K562 (cell line): ENCODE results near the gene IGSF9. TPM values are rescaled to one million over a fixed set of nuclear protein-coding genes. Genes with fewer than 3 reads are reported as not detected.

Experiments
- ATAC-seq: fragments of 200-7000 bp; cut with Tn5 transposase; 3 replicates; pipeline ENCODE4 v1.9.1; 2020; ENCODE audit warnings: moderate library complexity
- BruUV-seq: library from RNA; stranded (reverse); fragments of 400-500 nt; replicated peaks from 2 replicates; lab custom pipeline; 2021; lab: Mats Ljungman, UMichigan
- CTCF ChIA-PET: fragments of 300-600 bp; formaldehyde crosslinking; extraction: SDS; loops from one replicate; lab custom pipeline; 2021; ENCODE audit warnings: low intra/inter-chr PET ratio; lab: Yijun Ruan, JAX
- POLR2A ChIA-PET: fragments of 300-600, 350-650 bp; sonication (Branson Sonifier 250); formaldehyde crosslinking; extraction: SDS; loops from one replicate; lab custom pipeline; 2021; ENCODE audit warnings: antibody characterized with exemption, inconsistent platforms; lab: Yijun Ruan, JAX
- DNase-seq, 4 experiments: peaks; one replicate each; pipeline versions ENCODE4 v3.0.0 to v3.0.0-alpha.2; 2011 to 2018; ENCODE audit warnings: low spot score in 3 of 4, mixed read lengths in 3 of 4; ENCODE audit errors: extremely low read depth in 1 of 4
- FAIRE-seq: peaks from 2 replicates; lab custom pipeline; 2011; peaks lifted over from hg19 to GRCh38; lab: Jason Lieb, UNC
- H2AFZ ChIP-seq: 2 replicates; pipeline ENCODE4 v1.6.0; 2011; ENCODE audit warnings: low read depth, low read length, control low read depth, inconsistent platforms
- H3K27ac ChIP-seq: fragments of 200-600 bp; 3 replicates; pipeline ENCODE4 v1.8.0; 2011; ENCODE audit warnings: low read depth, mild to moderate bottlenecking, control low read depth, inconsistent platforms, low read length, moderate library complexity, mixed read lengths; ENCODE audit errors: extremely low read depth
- H3K27me3 ChIP-seq, 2 experiments: fragments of 300-600 bp in 1 of 2; 2 replicates in 1 of 2; 3 replicates in 1 of 2; pipeline versions ENCODE4 v1.6.0 to v1.8.0; 2011; ENCODE audit warnings: inconsistent platforms in 2 of 2, low read length in 2 of 2, mild to moderate bottlenecking in 1 of 2, mixed read lengths in 1 of 2, moderate library complexity in 1 of 2; ENCODE audit not compliant: control insufficient read depth in 2 of 2, insufficient read depth in 2 of 2
- H3K36me3 ChIP-seq: fragments of 300-600 bp; 3 replicates; pipeline ENCODE4 v1.8.0; 2011; ENCODE audit warnings: mild to moderate bottlenecking, low read length, inconsistent platforms; ENCODE audit not compliant: control insufficient read depth, insufficient read depth
- H3K4me1 ChIP-seq, 2 experiments: fragments of 200-600 bp in 1 of 2; replicated peaks in 1 of 2; 2 replicates in 1 of 2; 3 replicates in 1 of 2; pipeline versions ENCODE4 v1.5.1 to v1.8.0; 2011; ENCODE audit warnings: inconsistent platforms in 2 of 2, low read length in 2 of 2, mild to moderate bottlenecking in 1 of 2, mixed read lengths in 1 of 2, moderate library complexity in 1 of 2; ENCODE audit not compliant: control insufficient read depth in 2 of 2, insufficient read depth in 2 of 2
- H3K4me2 ChIP-seq: 2 replicates; pipeline ENCODE4 v1.6.1; 2011; ENCODE audit warnings: low read length, control low read depth, inconsistent platforms, mixed read lengths; ENCODE audit not compliant: insufficient read depth
- H3K4me3 ChIP-seq: fragments of 200-600 bp; sonication (generic), shearing (Covaris generic); 2 replicates; pipeline ENCODE4 v1.5.1; 2016; ENCODE audit warnings: control low read depth, inconsistent platforms
- H3K79me2 ChIP-seq: fragments of 200-600 bp; 3 replicates; pipeline ENCODE4 v1.8.0; 2011; ENCODE audit warnings: low read length, inconsistent platforms; ENCODE audit not compliant: control insufficient read depth, insufficient read depth
- H3K9ac ChIP-seq, 2 experiments: 2 replicates each; pipeline versions ENCODE4 v1.6.0 to v1.6.1; 2011; ENCODE audit warnings: low read depth in 2 of 2, low read length in 2 of 2, control low read depth in 1 of 2, inconsistent platforms in 1 of 2, mild to moderate bottlenecking in 1 of 2, mixed read lengths in 1 of 2; ENCODE audit not compliant: insufficient read depth in 1 of 2
- H3K9me1 ChIP-seq: one replicate; pipeline ENCODE4 v1.6.0; 2011; ENCODE audit warnings: inconsistent platforms, mild to moderate bottlenecking, low read length, moderate library complexity; ENCODE audit not compliant: control insufficient read depth, insufficient read depth
- H3K9me3 ChIP-seq: replicated peaks from 2 replicates; pipeline ENCODE4 v1.5.1; 2011; ENCODE audit warnings: low read depth, low read length, inconsistent platforms; ENCODE audit not compliant: control insufficient read depth, insufficient read depth
- H4K20me1 ChIP-seq: replicated peaks from 2 replicates; pipeline ENCODE4 v1.6.1; 2011; ENCODE audit warnings: low read length, inconsistent platforms, mixed read lengths; ENCODE audit not compliant: control insufficient read depth, insufficient read depth
- ETV1 ChIP-seq: fragments of 450-650 bp; conservative IDR thresholded peaks from 2 replicates; pipeline ENCODE4 v1.6.1; 2016; ENCODE audit warnings: missing genetic modification characterization, control low read depth, low read depth, missing compliant biosample characterization
- ETV5 ChIP-seq: sonication (generic); formaldehyde crosslinking; IDR thresholded peaks from 2 replicates; pipeline ENCODE4 v1.4.0; 2020; ENCODE audit warnings: low read depth, mild to moderate bottlenecking, missing genetic modification reagents
- HINFP ChIP-seq: fragments of 450-650 bp; conservative IDR thresholded peaks from 2 replicates; pipeline ENCODE4 v1.6.1; 2016; ENCODE audit warnings: missing genetic modification characterization, low read depth, mild to moderate bottlenecking, control low read depth, missing compliant biosample characterization
- HLTF ChIP-seq: fragments of 450-650 bp; IDR thresholded peaks from 2 replicates; pipeline ENCODE4 v1.6.1; 2016
- JUNB ChIP-seq: fragments of 450-650 bp; formaldehyde crosslinking; conservative IDR thresholded peaks from 2 replicates; pipeline ENCODE4 v1.4.0; 2020; ENCODE audit warnings: mild to moderate bottlenecking
- KAT7 ChIP-seq: sonication (generic); formaldehyde crosslinking; IDR thresholded peaks from 2 replicates; pipeline ENCODE4 v1.8.0; 2022; ENCODE audit warnings: missing genetic modification reagents, mild to moderate bottlenecking, borderline replicate concordance
- NCOA1 ChIP-seq: fragments of 450-650 bp; IDR thresholded peaks from 2 replicates; pipeline ENCODE4 v1.6.1; 2016; ENCODE audit warnings: low read depth
- POLR2AphosphoS5 ChIP-seq: IDR thresholded peaks from 2 replicates; pipeline ENCODE4 v1.6.1; 2011; ENCODE audit warnings: mild to moderate bottlenecking, low read depth, low read length, moderate library complexity; ENCODE audit not compliant: control insufficient read depth, insufficient read depth
- STAT5B ChIP-seq: fragments of 250-450 bp; sonication (Bioruptor Pico); IDR thresholded peaks from 2 replicates; pipeline ENCODE4 v1.8.0; 2021; ENCODE audit warnings: mild to moderate bottlenecking, inconsistent platforms
- TGIF2 ChIP-seq: sonication (generic); formaldehyde crosslinking; IDR thresholded peaks from 2 replicates; pipeline ENCODE4 v1.8.1; 2022; ENCODE audit warnings: mild to moderate bottlenecking, missing genetic modification reagents, moderate library complexity
- THAP7 ChIP-seq: fragments of 250-450 bp; sonication (Bioruptor Pico); IDR thresholded peaks from 2 replicates; pipeline ENCODE4 v1.5.0; 2021
- TRIM24 ChIP-seq, 2 experiments: fragments of 450-650 bp; IDR thresholded peaks; 2 replicates each; pipeline ENCODE4 v1.6.1; 2016
- U2AF2 ChIP-seq: fragments of 200-400 bp; formaldehyde crosslinking; optimal IDR thresholded peaks from 2 replicates; pipeline ENCODE3; 2017; ENCODE audit warnings: low read depth, mild to moderate bottlenecking, low read length
- ZFP91 ChIP-seq: sonication (generic); formaldehyde crosslinking; IDR thresholded peaks from 2 replicates; pipeline ENCODE4 v1.8.0; 2022; ENCODE audit warnings: mild to moderate bottlenecking, missing genetic modification reagents
- ZNF12 ChIP-seq: sonication (generic); formaldehyde crosslinking; IDR thresholded peaks from 2 replicates; pipeline ENCODE4 v1.4.0; 2020; ENCODE audit warnings: mild to moderate bottlenecking, missing genetic modification reagents
- ZNF174 ChIP-seq: fragments of 250-450 bp; sonication (Bioruptor Pico); IDR thresholded peaks from 2 replicates; pipeline ENCODE4 v1.4.0; 2020; ENCODE audit warnings: mild to moderate bottlenecking
- ZNF830 ChIP-seq: fragments of 250-450 bp; sonication (Bioruptor Pico); IDR thresholded peaks from 2 replicates; pipeline ENCODE4 v1.5.0; 2021; ENCODE audit warnings: mild to moderate bottlenecking
- WGBS: fragments of 100-300 bp; shearing (Covaris generic); methylation state at CpG from one replicate; pipeline ENCODE4 v1.1.6; 2016; ENCODE audit warnings: low coverage, mixed read lengths; ENCODE audit not compliant: insufficient coverage; ENCODE audit errors: missing lambda C conversion rate; 5-methylcytosine and 5-hydroxymethylcytosine counted together
- in situ Hi-C: fragments of 300-500 bp; cut with MboI; formaldehyde crosslinking; loops from 4 replicates; pipeline ENCODE4 v1.15.0; 2018; ENCODE audit warnings: inconsistent platforms, mixed read lengths
- intact Hi-C: fragments of 100-400 bp; cut with micrococcal nuclease; formaldehyde crosslinking; loops from 2 replicates; pipeline ENCODE4 v1.14.2; 2022
- polyA plus RNA-seq, 8 experiments: library from polyadenylated mRNA; depleted of rRNA in 4 of 8; stranded (reverse) in 5 of 8; unstranded in 3 of 8; fragments of >200 nt; fragmentation: Nextera tagmentation in 2 of 8; fragmentation: Illumina TruSeq in 1 of 8; extraction: Ambion mirVana in 2 of 8; extraction: Trizol in 1 of 8; gene quantifications; 2 replicates each; pipeline versions ENCODE4 v1.2.1 to v1.2.3, GENCODE V29; 2011 to 2014; ENCODE audit warnings: inconsistent platforms in 1 of 8, missing spikeins in 1 of 8
- total RNA-seq, 7 experiments: library from RNA; depleted of rRNA in 6 of 7; stranded (reverse); fragments of >200 nt in 6 of 7; fragmentation: Illumina TruSeq in 2 of 7; extraction: Trizol in 2 of 7; gene quantifications; 2 replicates each; pipeline versions ENCODE4 v1.2.1 to v1.2.3, GENCODE V29; 2011 to 2021; ENCODE audit warnings: low replicate concordance in 1 of 7

The IGSF9 gene
- total and polyA plus RNA-seq, 9 of the 15 experiments (the other 6 are each of a cell fraction or from before 2014, with no cell fraction given) = 0.03 to 0.29 (median 0.07) TPM; not detected in 1

- H3K4me3 ChIP-seq = no peak overlapping the region
- H3K79me2 ChIP-seq = no peaks in the 10 kb centered on the region
- H3K4me2 ChIP-seq = no peak overlapping the region
- no peaks in the 10 kb centered on the region for H3K9me3 ChIP-seq
- H3K9ac ChIP-seq = no peak overlapping the region
- intact Hi-C loops = no loop called here
- TF ChIP-seq NCOA1 = no peak
- no peak for TF ChIP-seq THAP7 (CRISPR knock-in tag)
- no peak for TF ChIP-seq TRIM24 (IDR thresholded peaks at IDR 0.05)
- TF ChIP-seq KAT7 (CRISPR knock-in tag) = no peak
- TF ChIP-seq POLR2AphosphoS5 = no peak
- no peak for TF ChIP-seq ETV5 (CRISPR knock-in tag)
- no peak for TF ChIP-seq ZFP91 (CRISPR knock-in tag)
- no peak for TF ChIP-seq U2AF2
- no peak for TF ChIP-seq ETV1 (tag)
- no peak for TF ChIP-seq TGIF2
- TF ChIP-seq ZNF174 = no peak
- no peak for TF ChIP-seq JUNB (CRISPR knock-in tag)
- no peak for TF ChIP-seq HINFP (tag)
- TF ChIP-seq ZNF830 (CRISPR knock-in tag) = no peak
- no peak for TF ChIP-seq HLTF
- TF ChIP-seq STAT5B (CRISPR knock-in tag) = no peak
- TF ChIP-seq ZNF12 (CRISPR knock-in tag) = no peak
- CTCF ChIA-PET = no interaction called here
- peaks cover 16 to 45% of the 10 kb centered on the region in 2 experiments for H3K4me1 ChIP-seq
- no TSS peak for BruUV-seq
- H3K27ac ChIP-seq = no peak overlapping the region
- POLR2A ChIA-PET = interaction anchor here (1.2 to 1.3 kb wide), 2 partner anchors 9 to 16 kb away, joined by 4 to 5 read pairs; no protein-coding TSS in a partner anchor
- H3K27me3 ChIP-seq = no peaks in the 10 kb centered on the region
- no peak overlapping the region for H2AFZ ChIP-seq
- 8% methylated on average over 1 of the region's 1 CpG for WGBS
- no peaks in the 10 kb centered on the region for H3K9me1 ChIP-seq
- ATAC-seq = no peak
- FAIRE-seq = no peak
- no peaks in the 10 kb centered on the region for H3K36me3 ChIP-seq
- in situ Hi-C loops = no loop called here
- H4K20me1 ChIP-seq = no peaks in the 10 kb centered on the region
- DNase-seq = no peak
Measured at GRCh38 chr1:159906960-159907359, 38.5 kb downstream of the IGSF9 start.
